Measurements from ENCODE around the gene MAST1. TPM values are rescaled to one million over a fixed set of nuclear protein-coding genes. Genes with fewer than 3 reads are reported as not detected.
A peak's percentile ranks its signal among the peaks of the same experiment; 100 is the strongest.

Gene MAST1
- total RNA-seq, 4 donors from 2014 or later: 0.42 TPM; not detected in 3

DNA sequence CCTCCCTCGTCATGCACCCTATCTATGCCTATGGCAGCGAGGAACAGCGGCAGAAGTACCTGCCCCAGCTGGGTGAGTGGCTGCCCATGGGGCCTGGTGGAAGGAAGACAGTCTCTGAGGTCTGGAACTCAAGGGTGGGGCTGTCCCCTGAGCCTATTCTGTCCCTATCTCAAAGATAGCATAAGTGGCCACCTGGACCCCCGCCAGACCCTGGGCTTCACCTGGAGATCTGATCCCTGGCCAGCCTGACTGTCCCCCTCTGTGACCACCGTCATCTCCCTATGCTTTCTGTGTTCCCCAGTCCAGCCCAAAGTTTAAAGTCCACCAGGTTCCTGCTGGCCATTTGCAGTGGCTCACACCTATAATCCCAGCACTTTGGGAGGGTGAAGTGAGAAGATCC, 55.3 kb downstream of the MAST1 start:
- H3K4me3 ChIP-seq: no peak overlapping the region
- 91% methylated on average over 3 of the region's 5 CpGs; no CpG with 5 or more reads in 1 of the 2 donors for WGBS, 2 donors
- intact Hi-C loops (cut with DNase I): no loop called here

DNA sequence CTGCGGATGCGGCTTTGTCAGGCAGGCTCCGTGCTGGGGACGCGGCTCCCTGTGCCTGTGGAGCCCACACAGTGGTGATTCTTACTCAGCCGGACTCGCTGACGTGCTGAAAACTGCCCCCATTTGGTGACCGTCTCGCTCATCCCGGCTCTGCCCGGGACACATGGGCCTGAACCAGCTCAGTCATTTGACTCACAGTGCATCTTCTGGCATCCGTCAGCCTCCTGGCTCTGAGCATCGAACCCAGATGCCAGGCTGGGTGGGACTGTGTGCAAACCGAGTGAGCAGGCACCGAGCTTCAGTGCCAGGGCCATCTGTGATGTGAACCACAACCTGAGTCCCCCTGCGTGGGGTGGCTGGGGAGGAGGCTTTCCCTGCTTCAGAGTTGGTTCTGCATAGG, 58.1 kb downstream of the MAST1 start:
- no peak overlapping the region for H3K4me3 ChIP-seq
- WGBS, 2 donors: 96% methylated on average over 4 of the region's 17 CpGs; no CpG with 5 or more reads in 1 of the 2 donors
- no peaks in the 10 kb centered on the region for H3K9me3 ChIP-seq
- DNase-seq: no peak
- TF ChIP-seq, protein P1, sequence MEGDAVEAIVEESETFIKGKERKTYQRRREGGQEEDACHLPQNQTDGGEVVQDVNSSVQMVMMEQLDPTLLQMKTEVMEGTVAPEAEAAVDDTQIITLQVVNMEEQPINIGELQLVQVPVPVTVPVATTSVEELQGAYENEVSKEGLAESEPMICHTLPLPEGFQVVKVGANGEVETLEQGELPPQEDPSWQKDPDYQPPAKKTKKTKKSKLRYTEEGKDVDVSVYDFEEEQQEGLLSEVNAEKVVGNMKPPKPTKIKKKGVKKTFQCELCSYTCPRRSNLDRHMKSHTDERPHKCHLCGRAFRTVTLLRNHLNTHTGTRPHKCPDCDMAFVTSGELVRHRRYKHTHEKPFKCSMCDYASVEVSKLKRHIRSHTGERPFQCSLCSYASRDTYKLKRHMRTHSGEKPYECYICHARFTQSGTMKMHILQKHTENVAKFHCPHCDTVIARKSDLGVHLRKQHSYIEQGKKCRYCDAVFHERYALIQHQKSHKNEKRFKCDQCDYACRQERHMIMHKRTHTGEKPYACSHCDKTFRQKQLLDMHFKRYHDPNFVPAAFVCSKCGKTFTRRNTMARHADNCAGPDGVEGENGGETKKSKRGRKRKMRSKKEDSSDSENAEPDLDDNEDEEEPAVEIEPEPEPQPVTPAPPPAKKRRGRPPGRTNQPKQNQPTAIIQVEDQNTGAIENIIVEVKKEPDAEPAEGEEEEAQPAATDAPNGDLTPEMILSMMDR (IDR thresholded peaks at IDR 0.05): no peak
- no peak for TF ChIP-seq POLR2A (IDR thresholded peaks at IDR 0.05)
- H3K4me1 ChIP-seq: peaks cover 8 to 16% (median 11%) of the 10 kb centered on the region in 3 donors
- no peaks in the 10 kb centered on the region for H3K27me3 ChIP-seq
- peaks cover 5 to 91% (median 9%) of the 10 kb centered on the region in 3 donors for H3K36me3 ChIP-seq
- intact Hi-C loops (cut with DNase I): no loop called here
- H3K27ac ChIP-seq: no peak overlapping the region

More for the DNA sequence above, 55.3 kb downstream of the MAST1 start:
- peaks cover 5 to 64% (median 6%) of the 10 kb centered on the region in 3 donors for H3K36me3 ChIP-seq
- no peaks in the 10 kb centered on the region for H3K27me3 ChIP-seq
- H3K9me3 ChIP-seq: no peaks in the 10 kb centered on the region
- no peak overlapping the region for H3K27ac ChIP-seq
- no peak for TF ChIP-seq POLR2A (IDR thresholded peaks at IDR 0.05)
- TF ChIP-seq, protein P1 (IDR thresholded peaks at IDR 0.05): no peak
- no peak for DNase-seq
- H3K4me1 ChIP-seq: peaks cover 10 to 26% (median 15%) of the 10 kb centered on the region in 3 donors

DNA sequence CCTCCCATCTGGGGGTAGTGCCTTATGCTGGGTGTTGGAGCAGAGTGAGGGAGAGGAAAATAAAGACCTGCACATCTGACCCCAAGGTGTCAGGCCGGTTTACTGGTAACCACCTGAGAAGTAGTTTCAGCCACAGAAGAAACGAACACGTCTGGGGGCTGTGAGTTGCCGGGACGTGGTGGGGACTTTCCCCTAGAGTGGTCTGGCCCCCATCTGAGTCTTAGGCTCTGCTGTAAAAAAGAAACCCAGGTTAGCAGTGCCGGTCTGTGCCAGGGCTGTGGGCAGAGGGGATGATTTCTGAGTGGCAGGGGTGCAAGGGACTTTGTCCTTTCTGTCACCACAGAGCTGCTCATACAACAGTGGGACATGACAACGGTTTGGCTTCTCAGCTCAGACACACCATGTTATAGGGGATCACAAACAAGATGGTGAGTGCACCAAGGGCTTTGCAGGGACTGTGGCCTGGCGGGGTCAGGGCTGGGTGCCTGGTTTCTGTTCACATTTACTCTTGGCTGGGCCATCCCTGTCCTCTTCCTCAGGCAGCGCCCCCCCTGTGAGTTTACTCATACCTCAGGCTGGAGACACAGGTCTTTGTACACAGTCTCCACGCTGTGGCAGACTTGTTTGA, 61.7 kb downstream of the MAST1 start:
- 75 to 85% methylated on average over 8 to 10 of the region's 10 CpGs for WGBS, 2 donors
- DNase-seq: no peak
- H3K4me3 ChIP-seq: no peak overlapping the region
- H3K4me1 ChIP-seq: no peaks in the 10 kb centered on the region
- H3K9me3 ChIP-seq: no peaks in the 10 kb centered on the region
- intact Hi-C loops (cut with DNase I): no loop called here
- no peak overlapping the region for H3K27ac ChIP-seq
- no peaks in the 10 kb centered on the region for H3K27me3 ChIP-seq
- TF ChIP-seq, protein P1 (IDR thresholded peaks at IDR 0.05): no peak
- no peak for TF ChIP-seq POLR2A (IDR thresholded peaks at IDR 0.05)
- peaks cover 3 to 62% (median 5%) of the 10 kb centered on the region in 3 donors for H3K36me3 ChIP-seq

DNA sequence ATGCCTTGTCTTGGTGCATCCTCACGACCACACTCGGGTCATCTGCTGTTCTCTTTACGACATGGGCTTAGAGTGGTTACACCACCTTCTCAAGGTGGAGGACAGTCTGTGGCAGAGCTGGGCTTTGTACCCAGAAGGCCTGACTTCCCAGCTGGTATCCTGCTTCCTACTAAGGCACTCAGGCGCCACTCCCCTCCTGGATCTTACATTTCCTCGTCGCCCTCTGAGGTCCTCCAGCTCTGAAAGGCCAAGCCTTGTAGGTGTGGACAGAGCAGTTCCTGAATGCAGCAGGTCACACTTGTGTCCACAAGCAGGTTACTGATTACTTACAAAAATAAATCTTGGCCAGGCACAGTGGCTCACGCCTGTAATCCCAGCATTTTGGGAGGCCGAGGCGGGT, 68.9 kb downstream of the MAST1 start:
- no peak for TF ChIP-seq POLR2A (IDR thresholded peaks at IDR 0.05)
- TF ChIP-seq, protein P1 (IDR thresholded peaks at IDR 0.05): no peak
- intact Hi-C loops (cut with DNase I): no loop called here
- Histone ChIP-seq H3K9me3 (no peaks in the 10 kb centered on the region), H3K4me3 (no peak overlapping the region), H3K27ac (no peak overlapping the region), H3K36me3 (no peaks in the 10 kb centered on the region), H3K4me1 (peaks cover 1 to 6% (median 1%) of the 10 kb centered on the region in 3 donors), H3K27me3 (no peaks in the 10 kb centered on the region)
- no peak for DNase-seq
- 76 to 91% methylated on average over 4 to 9 of the region's 9 CpGs for WGBS, 2 donors

DNA sequence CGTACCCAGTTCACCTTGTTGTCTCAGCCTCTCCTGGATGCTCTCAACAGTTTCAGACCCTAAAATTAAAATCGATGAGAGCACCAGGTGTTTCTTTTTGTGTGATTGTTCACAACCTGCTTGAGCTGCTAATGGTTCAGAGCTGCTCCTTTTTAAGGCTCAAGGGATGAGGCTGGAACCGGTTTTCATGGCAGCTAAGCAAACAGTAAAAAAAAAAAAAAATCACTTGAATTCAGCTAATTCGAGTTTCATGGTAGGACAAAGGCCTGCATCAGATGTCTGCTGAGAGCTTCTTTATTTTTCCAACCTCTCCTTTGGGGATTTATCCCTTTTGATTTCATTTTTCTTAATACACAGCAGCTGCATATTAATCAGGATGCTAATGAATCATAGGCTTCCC, 74.3 kb downstream of the MAST1 start:
- no peak for DNase-seq
- Histone ChIP-seq H3K9me3 (no peaks in the 10 kb centered on the region), H3K27me3 (no peaks in the 10 kb centered on the region), H3K36me3 (no peaks in the 10 kb centered on the region), H3K27ac (peak overlapping the region; percentile 64 to 88 (median 84)), H3K4me3 (peak overlapping the region in 3 of 4 donors; percentile 29 to 54 (median 35)), H3K4me1 (peaks cover 21 to 32% (median 22%) of the 10 kb centered on the region in 3 donors)
- WGBS, 2 donors: 24 to 29% methylated on average over 4 of the region's 4 CpGs
- TF ChIP-seq, protein P1 (IDR thresholded peaks at IDR 0.05): no peak
- TF ChIP-seq POLR2A (IDR thresholded peaks at IDR 0.05): no peak
- intact Hi-C loops (cut with DNase I): no loop called here
